Coronary artery (tissue), 2 donors: Measurements from ENCODE around the gene EXOSC7.
"Not testable (repeated sequence)": the region's sequence is repeated elsewhere in the genome, so short reads cannot be mapped to it uniquely, and the experiment has no call there.

Experiments
- DNase-seq: peaks from one replicate; pipeline ENCODE4 v3.0.0-alpha.2; 2017; ENCODE audit warnings: low spot score
- H3K27ac ChIP-seq, 2 donors: fragments of 200-600 bp; sonication (generic); one replicate each; pipeline ENCODE4 v1.5.1; 2016 to 2019
- H3K4me3 ChIP-seq: fragments of 200-600 bp; sonication (generic); 2 replicates; pipeline ENCODE4 v1.5.1; 2016; ENCODE audit warnings: mild to moderate bottlenecking, moderate library complexity
- CTCF ChIP-seq: fragments of 200-600 bp; sonication (generic); IDR thresholded peaks from one replicate; pipeline ENCODE4 v1.5.1; 2019; ENCODE audit warnings: antibody characterized with exemption

EXOSC7 gene

GRCh38 chr3:44932986-44933944 is 42.8 kb upstream of the EXOSC7 start:
- H3K4me3 ChIP-seq = no peak overlapping the region
- no peak overlapping the region for H3K27ac ChIP-seq
- DNase-seq = no peak
- no peak for TF ChIP-seq CTCF

- H3K27ac ChIP-seq = no peak overlapping the region
- H3K4me3 ChIP-seq = no peak overlapping the region
- no peak for TF ChIP-seq CTCF
- no peak for DNase-seq
Observed at GRCh38 chr3:44939581-44940036, 36.4 kb upstream of the EXOSC7 start.

GRCh38 chr3:44942202-44942921 is 33.7 kb upstream of the EXOSC7 start:
- no peak for DNase-seq
- TF ChIP-seq CTCF = no peak
- H3K27ac ChIP-seq = no peak overlapping the region
- H3K4me3 ChIP-seq = no peak overlapping the region

GRCh38 chr3:44948239-44948638 is 27.8 kb upstream of the EXOSC7 start:
- no peak for DNase-seq
- H3K4me3 ChIP-seq = no peak overlapping the region
- no peak for TF ChIP-seq CTCF
- H3K27ac ChIP-seq = no peak overlapping the region

- DNase-seq, H3K27ac ChIP-seq, H3K4me3 ChIP-seq: not testable (repeated sequence)
Observed at GRCh38 chr3:44949770-44950169, 26.3 kb upstream of the EXOSC7 start.

GRCh38 chr3:44950275-44950734 is 25.7 kb upstream of the EXOSC7 start:
- H3K4me3 ChIP-seq = no peak overlapping the region
- no peak for TF ChIP-seq CTCF

GRCh38 chr3:44952689-44953088 is 23.4 kb upstream of the EXOSC7 start:
- TF ChIP-seq CTCF = no peak
- Histone ChIP-seq H3K4me3 (no peak overlapping the region), H3K27ac (no peak overlapping the region)
- DNase-seq = no peak

More at GRCh38 chr3:44950275-44950734, 25.7 kb upstream of the EXOSC7 start:
- H3K27ac ChIP-seq = no peak overlapping the region
- no peak for DNase-seq
